Activated T-cell treated with anti-CD3 and anti-CD28 coated beads, Interleukin-2, amount 50 U/mL, for 72 hours (primary cell): ENCODE data around the gene WDR45. TPM values are rescaled to one million over a fixed set of nuclear protein-coding genes. Genes with fewer than 3 reads are reported as not detected.
A peak's percentile ranks its signal among the peaks of the same experiment; 100 is the strongest.

Experiments used
- ATAC-seq, 2 donors: fragments of 150-1000 bp; cut with Tn5 transposase; replicated peaks in 1 of 2; 2 replicates each; pipeline ENCODE4 v1.10.0; 2021; ENCODE audit warnings: moderate library complexity in 2 of 2, mild to moderate bottlenecking in 1 of 2
- DNase-seq, 2 donors: peaks; one replicate each; pipeline ENCODE4 v3.0.0; 2021 to 2022; ENCODE audit warnings: mixed read lengths in 1 of 2
- H3K27ac Mint-ChIP-seq: one replicate; pipeline ENCODE4 v1.8.0; 2022; ENCODE audit warnings: mild to moderate bottlenecking, moderate library complexity, mixed read lengths
- H3K27me3 Mint-ChIP-seq: one replicate; pipeline ENCODE4 v1.8.0; 2022; ENCODE audit warnings: low read depth, mixed read lengths
- H3K36me3 Mint-ChIP-seq, 2 donors: one replicate each; pipeline ENCODE4 v1.8.0; 2022; ENCODE audit warnings: mixed read lengths in 2 of 2, mild to moderate bottlenecking in 1 of 2; ENCODE audit not compliant: insufficient read depth in 2 of 2
- H3K4me1 Mint-ChIP-seq: one replicate; pipeline ENCODE4 v1.8.0; 2022; ENCODE audit warnings: low read depth, mixed read lengths
- H3K4me3 Mint-ChIP-seq, 2 donors: one replicate each; pipeline ENCODE4 v1.8.0; 2022; ENCODE audit warnings: mild to moderate bottlenecking in 2 of 2, mixed read lengths in 2 of 2, moderate library complexity in 2 of 2
- H3K9me3 Mint-ChIP-seq, 2 donors: one replicate each; pipeline ENCODE4 v1.8.0; 2022; ENCODE audit warnings: mixed read lengths in 2 of 2
- total RNA-seq, 2 donors: library from RNA; stranded (reverse); gene quantifications; one replicate each; pipeline ENCODE4 v1.2.3, GENCODE V29; 2022

Gene WDR45
- total RNA-seq, 2 donors from 2014 or later: 43.4 to 49.0 TPM

- Mint-ChIP-seq H3K4me3 (peak overlapping the region in 1 of 2 donors; percentile 15), H3K27me3 (no peaks in the 10 kb centered on the region), H3K27ac (no peak overlapping the region), H3K36me3 (peaks cover 0 to 10% of the 10 kb centered on the region in 2 donors), H3K4me1 (peaks cover 21% of the 10 kb centered on the region), H3K9me3 (no peaks in the 10 kb centered on the region)
- DNase-seq (no peak), ATAC-seq (no peak)
Observed at GRCh38 chrX:49070988-49071387, 8.7 kb downstream of the WDR45 start.

- Mint-ChIP-seq H3K4me1 (peaks cover 19% of the 10 kb centered on the region), H3K9me3 (no peaks in the 10 kb centered on the region), H3K27me3 (no peaks in the 10 kb centered on the region), H3K36me3 (peaks cover 0 to 7% of the 10 kb centered on the region in 2 donors), H3K4me3 (no peak overlapping the region), H3K27ac (no peak overlapping the region)
- no peak for ATAC-seq
- DNase-seq: no peak
Observed at GRCh38 chrX:49069038-49069437, 10.6 kb downstream of the WDR45 start.

GRCh38 chrX:49067285-49068120, 12.2 kb downstream of the WDR45 start:
- H3K27ac Mint-ChIP-seq: no peak overlapping the region
- DNase-seq (no peak), ATAC-seq (no peak)
- no peaks in the 10 kb centered on the region for H3K36me3 Mint-ChIP-seq
- H3K4me1 Mint-ChIP-seq: peaks cover 4% of the 10 kb centered on the region
- no peaks in the 10 kb centered on the region for H3K9me3 Mint-ChIP-seq
- no peak overlapping the region for H3K4me3 Mint-ChIP-seq
- H3K27me3 Mint-ChIP-seq: no peaks in the 10 kb centered on the region

GRCh38 chrX:49066690-49067089, 13.0 kb downstream of the WDR45 start:
- Mint-ChIP-seq H3K4me3 (no peak overlapping the region), H3K9me3 (no peaks in the 10 kb centered on the region), H3K4me1 (no peaks in the 10 kb centered on the region), H3K27me3 (no peaks in the 10 kb centered on the region), H3K27ac (no peak overlapping the region), H3K36me3 (no peaks in the 10 kb centered on the region)
- no peak for ATAC-seq
- DNase-seq: no peak

- Mint-ChIP-seq H3K27ac (no peak overlapping the region), H3K4me1 (no peaks in the 10 kb centered on the region), H3K27me3 (no peaks in the 10 kb centered on the region), H3K36me3 (no peaks in the 10 kb centered on the region), H3K4me3 (no peak overlapping the region), H3K9me3 (no peaks in the 10 kb centered on the region)
- no peak for ATAC-seq
- DNase-seq: no peak
Observed at GRCh38 chrX:49066278-49066677, 13.4 kb downstream of the WDR45 start.

DNA sequence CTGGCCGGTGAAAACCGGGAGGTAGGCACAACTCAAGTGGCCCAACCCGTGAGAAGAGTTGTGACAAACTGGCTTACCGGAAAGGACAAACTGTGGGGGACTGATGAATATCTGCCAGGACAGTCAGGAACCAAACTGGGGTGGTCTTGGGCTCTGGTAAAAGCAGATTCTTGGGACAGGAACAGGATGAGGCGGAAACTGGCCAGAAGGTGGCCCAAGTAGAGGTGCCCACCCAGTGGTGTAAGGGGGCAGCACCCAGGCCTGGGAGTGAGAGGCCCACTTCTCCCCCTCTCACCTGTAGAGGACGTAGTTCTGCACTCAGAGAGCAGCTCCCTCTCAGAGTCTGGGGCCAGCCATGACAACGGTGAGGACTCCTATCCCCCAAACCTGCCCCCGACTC, 15.0 kb downstream of the WDR45 start:
- Mint-ChIP-seq H3K27ac (no peak overlapping the region), H3K4me1 (no peaks in the 10 kb centered on the region), H3K9me3 (no peaks in the 10 kb centered on the region), H3K4me3 (no peak overlapping the region), H3K27me3 (no peaks in the 10 kb centered on the region), H3K36me3 (no peaks in the 10 kb centered on the region)
- ATAC-seq: no peak
- DNase-seq: no peak

DNA sequence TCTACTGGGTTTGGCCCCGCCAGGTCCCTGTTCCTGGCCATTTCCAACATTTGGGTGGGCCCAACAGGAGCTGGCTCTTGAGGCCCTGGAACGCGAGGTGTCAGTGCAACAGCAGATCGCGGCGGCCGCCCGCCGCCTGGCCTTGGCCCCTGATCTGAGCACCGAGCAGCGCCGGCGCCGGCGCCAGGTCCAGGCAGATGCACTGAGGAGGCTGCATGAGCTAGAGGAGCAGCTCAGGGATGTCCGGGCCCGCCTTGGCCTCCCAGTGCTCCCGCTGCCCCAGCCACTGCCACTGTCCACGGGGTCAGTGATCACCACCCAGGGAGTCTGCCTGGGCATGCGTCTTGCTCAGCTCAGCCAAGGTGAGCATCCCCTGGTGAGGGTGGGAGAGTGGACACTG, 15.4 kb downstream of the WDR45 start:
- no peaks in the 10 kb centered on the region for H3K36me3 Mint-ChIP-seq
- DNase-seq: no peak
- no peaks in the 10 kb centered on the region for H3K27me3 Mint-ChIP-seq
- no peaks in the 10 kb centered on the region for H3K4me1 Mint-ChIP-seq
- no peak overlapping the region for H3K27ac Mint-ChIP-seq
- no peak overlapping the region for H3K4me3 Mint-ChIP-seq
- ATAC-seq: no peak
- no peaks in the 10 kb centered on the region for H3K9me3 Mint-ChIP-seq

DNA sequence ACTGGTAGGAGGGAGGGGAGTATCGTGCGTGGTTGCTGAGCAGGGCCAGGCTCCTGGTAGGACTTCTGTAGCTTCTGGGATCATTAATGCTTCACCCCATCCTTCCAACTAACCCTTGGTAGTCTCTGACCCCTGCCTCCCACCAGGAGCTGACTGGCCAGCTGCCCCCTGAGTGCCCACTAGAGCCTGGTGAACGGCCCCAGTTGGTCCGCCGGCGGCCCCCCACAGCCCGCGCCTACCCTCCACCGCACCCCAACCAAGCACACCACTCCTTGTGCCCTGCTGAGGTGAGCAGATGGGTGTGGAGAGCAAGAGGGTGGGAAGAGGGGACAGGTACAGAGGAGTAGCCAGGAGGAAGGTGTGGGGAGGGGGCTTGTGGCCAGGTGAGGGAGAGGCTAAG, 16.0 kb downstream of the WDR45 start:
- H3K4me3 Mint-ChIP-seq: no peak overlapping the region
- no peak overlapping the region for H3K27ac Mint-ChIP-seq
- H3K4me1 Mint-ChIP-seq: no peaks in the 10 kb centered on the region
- H3K36me3 Mint-ChIP-seq: no peaks in the 10 kb centered on the region
- H3K27me3 Mint-ChIP-seq: no peaks in the 10 kb centered on the region
- no peak for DNase-seq
- no peaks in the 10 kb centered on the region for H3K9me3 Mint-ChIP-seq
- no peak for ATAC-seq

- no peak for ATAC-seq
- no peak overlapping the region for H3K27ac Mint-ChIP-seq
- H3K27me3 Mint-ChIP-seq: no peaks in the 10 kb centered on the region
- H3K9me3 Mint-ChIP-seq: no peaks in the 10 kb centered on the region
- no peaks in the 10 kb centered on the region for H3K4me1 Mint-ChIP-seq
- no peak for DNase-seq
- no peaks in the 10 kb centered on the region for H3K36me3 Mint-ChIP-seq
- no peak overlapping the region for H3K4me3 Mint-ChIP-seq
Observed at GRCh38 chrX:49061916-49062315, 17.8 kb downstream of the WDR45 start.

GRCh38 chrX:49061490-49061889, 18.2 kb downstream of the WDR45 start:
- H3K27me3 Mint-ChIP-seq: no peaks in the 10 kb centered on the region
- no peak overlapping the region for H3K27ac Mint-ChIP-seq
- no peaks in the 10 kb centered on the region for H3K4me1 Mint-ChIP-seq
- H3K36me3 Mint-ChIP-seq: no peaks in the 10 kb centered on the region
- ATAC-seq (no peak), DNase-seq (no peak)
- H3K9me3 Mint-ChIP-seq: no peaks in the 10 kb centered on the region
- H3K4me3 Mint-ChIP-seq: no peak overlapping the region

GRCh38 chrX:49060914-49061313, 18.8 kb downstream of the WDR45 start:
- H3K27me3 Mint-ChIP-seq: no peaks in the 10 kb centered on the region
- no peaks in the 10 kb centered on the region for H3K36me3 Mint-ChIP-seq
- H3K4me3 Mint-ChIP-seq: no peak overlapping the region
- H3K9me3 Mint-ChIP-seq: no peaks in the 10 kb centered on the region
- no peak overlapping the region for H3K27ac Mint-ChIP-seq
- DNase-seq (no peak), ATAC-seq (no peak)
- peaks cover 2% of the 10 kb centered on the region for H3K4me1 Mint-ChIP-seq

- Mint-ChIP-seq H3K27ac (no peak overlapping the region), H3K9me3 (no peaks in the 10 kb centered on the region), H3K4me3 (no peak overlapping the region), H3K27me3 (peaks cover 4% of the 10 kb centered on the region), H3K36me3 (no peaks in the 10 kb centered on the region), H3K4me1 (peaks cover 12% of the 10 kb centered on the region)
- ATAC-seq: no peak
- DNase-seq: no peak
Observed at GRCh38 chrX:49059681-49060085, 20.0 kb downstream of the WDR45 start.

GRCh38 chrX:49059201-49059600, 20.5 kb downstream of the WDR45 start:
- Mint-ChIP-seq H3K4me3 (no peak overlapping the region), H3K27ac (no peak overlapping the region), H3K36me3 (peaks cover 0 to 2% of the 10 kb centered on the region in 2 donors), H3K4me1 (peaks cover 17% of the 10 kb centered on the region), H3K27me3 (peaks cover 9% of the 10 kb centered on the region), H3K9me3 (no peaks in the 10 kb centered on the region)
- ATAC-seq (no peak), DNase-seq (no peak)

- H3K9me3 Mint-ChIP-seq: no peaks in the 10 kb centered on the region
- H3K4me3 Mint-ChIP-seq: no peak within 1 kb of the TSS
- H3K27ac Mint-ChIP-seq: no peak within 1 kb of the TSS
- ATAC-seq (no peak), DNase-seq (no peak)
- H3K4me1 Mint-ChIP-seq: peaks cover 19% of the 10 kb centered on the region
- H3K36me3 Mint-ChIP-seq: peaks cover 0 to 6% of the 10 kb centered on the region in 2 donors
- H3K27me3 Mint-ChIP-seq: peaks cover 11% of the 10 kb centered on the region
Observed at GRCh38 chrX:49058794-49059193, 20.9 kb downstream of the WDR45 start, which contains the start of gene CCDC120. CCDC120 (plus strand) TSS chrX:49058999; CDS start chrX:49062042, 3,043 bp downstream.
